ENCODE results near the gene UTP25. TPM values are rescaled to one million over a fixed set of nuclear protein-coding genes. Genes with fewer than 3 reads are reported as not detected.
A peak's percentile ranks its signal among the peaks of the same experiment; 100 is the strongest.

The UTP25 gene
- total RNA-seq, 4 donors from 2014 or later, result 7.3 to 11.0 (median 7.8) TPM

- no peak for TF ChIP-seq CTCF (IDR thresholded peaks at IDR 0.05)
- TF ChIP-seq POLR2A (IDR thresholded peaks at IDR 0.05), result no peak
- WGBS, 2 donors, result 50 to 66% methylated on average over 4 of the region's 4 CpGs
- H3K9me3 ChIP-seq, result no peaks in the 10 kb centered on the region
- no peaks in the 10 kb centered on the region for H3K36me3 ChIP-seq
- DNase-seq, result no peak
- H3K4me3 ChIP-seq (replicated peaks in 1 of 3), result no peak overlapping the region
- H3K27me3 ChIP-seq, result no peaks in the 10 kb centered on the region
- intact Hi-C loops (cut with DNase I), result no loop called here
- H3K27ac ChIP-seq, result peak overlapping the region in 1 of 3 donors; percentile 1
- peaks cover 3 to 13% of the 10 kb centered on the region in 2 donors for H3K4me1 ChIP-seq
Measured at GRCh38 chr1:209870151-209870831, 42.5 kb downstream of the UTP25 start.

- H3K27me3 ChIP-seq, result no peaks in the 10 kb centered on the region
- no peak for DNase-seq
- intact Hi-C loops (cut with DNase I), result no loop called here
- peak overlapping the region in 1 of 3 donors; percentile 41 for H3K27ac ChIP-seq
- H3K4me3 ChIP-seq (replicated peaks in 1 of 3), result no peak overlapping the region
- H3K9me3 ChIP-seq, result no peaks in the 10 kb centered on the region
- H3K36me3 ChIP-seq, result no peaks in the 10 kb centered on the region
- TF ChIP-seq CTCF (IDR thresholded peaks at IDR 0.05) (no peak), POLR2A (IDR thresholded peaks at IDR 0.05) (no peak)
- H3K4me1 ChIP-seq, result peaks cover 3 to 13% of the 10 kb centered on the region in 2 donors
- 46 to 69% methylated on average over 1 of the region's 1 CpG for WGBS, 2 donors
Measured at GRCh38 chr1:209871006-209871405, 43.2 kb downstream of the UTP25 start.

DNA sequence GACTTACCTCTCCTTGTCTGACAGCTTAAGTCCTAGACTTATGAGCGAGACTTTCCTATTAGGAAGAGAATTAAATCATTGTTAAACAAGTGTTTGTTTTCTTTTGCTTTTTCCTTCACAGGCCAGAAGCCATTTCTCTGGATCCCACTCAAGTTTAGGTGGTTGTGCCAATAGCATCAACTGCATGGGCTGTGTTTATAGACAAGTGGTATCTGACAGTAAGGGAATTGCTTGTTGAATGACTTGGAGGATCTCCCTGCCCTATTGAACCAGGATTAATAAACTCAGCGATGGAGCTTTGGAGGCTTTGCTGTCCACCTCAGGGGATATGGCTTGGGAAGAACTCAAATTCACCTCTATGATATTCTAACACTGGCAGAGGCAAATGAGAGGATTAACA lies 43.7 kb downstream of the UTP25 start:
- intact Hi-C loops (cut with DNase I), result no loop called here
- no peaks in the 10 kb centered on the region for H3K36me3 ChIP-seq
- DNase-seq, result no peak
- peaks cover 3 to 13% of the 10 kb centered on the region in 2 donors for H3K4me1 ChIP-seq
- no peaks in the 10 kb centered on the region for H3K9me3 ChIP-seq
- H3K4me3 ChIP-seq (replicated peaks in 1 of 3), result no peak overlapping the region
- no peaks in the 10 kb centered on the region for H3K27me3 ChIP-seq
- H3K27ac ChIP-seq, result peak overlapping the region in 1 of 3 donors; percentile 41
- TF ChIP-seq CTCF (IDR thresholded peaks at IDR 0.05), result no peak
- TF ChIP-seq POLR2A (IDR thresholded peaks at IDR 0.05), result no peak
- WGBS, 2 donors, result 49 to 52% methylated on average over 2 of the region's 2 CpGs

- no peaks in the 10 kb centered on the region for H3K27me3 ChIP-seq
- H3K4me3 ChIP-seq (replicated peaks in 1 of 3), result no peak overlapping the region
- intact Hi-C loops (cut with DNase I), result no loop called here
- TF ChIP-seq CTCF (IDR thresholded peaks at IDR 0.05), result no peak
- TF ChIP-seq POLR2A (IDR thresholded peaks at IDR 0.05), result no peak
- 86% methylated on average over 3 of the region's 3 CpGs for WGBS, 2 donors
- no peaks in the 10 kb centered on the region for H3K36me3 ChIP-seq
- no peak for DNase-seq
- no peaks in the 10 kb centered on the region for H3K9me3 ChIP-seq
- peaks cover 7 to 20% of the 10 kb centered on the region in 2 donors for H3K4me1 ChIP-seq
- H3K27ac ChIP-seq, result no peak overlapping the region
Measured at GRCh38 chr1:209873067-209873799, 45.5 kb downstream of the UTP25 start.

DNA sequence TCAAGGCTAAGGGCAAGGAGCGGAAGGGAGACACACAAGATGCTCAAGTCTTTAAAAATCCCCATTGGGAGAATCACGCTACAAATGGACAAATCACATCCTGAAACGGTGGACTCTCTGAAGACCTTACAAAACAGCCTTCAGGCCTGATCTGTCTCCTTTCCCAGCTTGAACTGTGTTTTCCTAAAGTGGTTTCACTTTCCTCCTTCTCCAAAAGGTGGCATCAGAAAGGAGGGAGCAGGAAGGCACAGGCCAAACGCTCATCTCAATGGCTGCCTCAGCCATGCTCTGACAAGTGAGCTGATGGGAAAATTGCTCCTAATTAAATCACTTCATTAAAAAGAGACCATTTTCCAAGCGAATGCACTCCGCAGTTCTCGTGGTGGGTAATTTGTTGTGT lies 47.7 kb downstream of the UTP25 start:
- peak; percentile 42 to 47 for DNase-seq
- Histone ChIP-seq H3K4me3 (replicated peaks in 1 of 3) (no peak overlapping the region), H3K9me3 (no peaks in the 10 kb centered on the region), H3K4me1 (peaks cover 14 to 28% of the 10 kb centered on the region in 2 donors), H3K36me3 (no peaks in the 10 kb centered on the region), H3K27me3 (no peaks in the 10 kb centered on the region), H3K27ac (no peak overlapping the region)
- intact Hi-C loops (cut with DNase I), result no loop called here
- peak in 5 of 6 experiments; percentile 14 to 55 (median 41) for TF ChIP-seq CTCF (IDR thresholded peaks at IDR 0.05)
- no peak for TF ChIP-seq POLR2A (IDR thresholded peaks at IDR 0.05)
- WGBS, 2 donors, result 41 to 52% methylated on average over 7 of the region's 7 CpGs
